K562 (cell line): ENCODE data around the gene GPR152. TPM values are rescaled to one million over a fixed set of nuclear protein-coding genes. Genes with fewer than 3 reads are reported as not detected.

Experiments used
- CBX3 ChIP-seq, 2 experiments: IDR thresholded peaks; 1 replicate in 1 of 2; 2 replicates in 1 of 2; pipeline ENCODE4 v1.6.1; 2012; ENCODE audit warnings: inconsistent platforms in 2 of 2, low read length in 2 of 2, borderline replicate concordance in 1 of 2, control low read depth in 1 of 2
- CEBPZ ChIP-seq: fragments of 150-350 bp; IDR thresholded peaks from 2 replicates; pipeline ENCODE4 v1.6.1; 2014; ENCODE audit warnings: low read depth, mild to moderate bottlenecking, low read length, borderline replicate concordance
- ESRRA ChIP-seq: fragments of 450-650 bp; IDR thresholded peaks from 2 replicates; pipeline ENCODE4 v1.6.1; 2014; ENCODE audit warnings: low read depth, mild to moderate bottlenecking, moderate library complexity, borderline replicate concordance
- HBP1 ChIP-seq: fragments of 450-650 bp; formaldehyde crosslinking; IDR thresholded peaks from 2 replicates; pipeline ENCODE4 v1.4.0; 2022; ENCODE audit warnings: missing genetic modification characterization
- HNRNPK ChIP-seq: fragments of 200-400 bp; formaldehyde crosslinking; IDR thresholded peaks from one replicate; pipeline ENCODE4 v1.6.1; 2018; ENCODE audit warnings: mild to moderate bottlenecking, low read depth, low read length; ENCODE audit not compliant: poor library complexity, severe bottlenecking
- ILK ChIP-seq: fragments of 450-650 bp; IDR thresholded peaks from 2 replicates; pipeline ENCODE4 v1.6.1; 2016; ENCODE audit warnings: missing genetic modification characterization, low read depth, mild to moderate bottlenecking, missing compliant biosample characterization, moderate library complexity, borderline replicate concordance
- IRF1 ChIP-seq: sonication (generic); formaldehyde crosslinking; IDR thresholded peaks from 2 replicates; pipeline ENCODE4 v1.8.0; 2022; ENCODE audit warnings: missing genetic modification reagents, mild to moderate bottlenecking, borderline replicate concordance
- NCOA4 ChIP-seq: fragments of 450-650 bp; IDR thresholded peaks from 2 replicates; pipeline ENCODE4 v1.6.1; 2018; ENCODE audit warnings: mild to moderate bottlenecking; ENCODE audit not compliant: partially characterized antibody
- PBX2 ChIP-seq, 2 experiments: IDR thresholded peaks in 1 of 2; conservative IDR thresholded peaks in 1 of 2; 2 replicates each; pipeline ENCODE4 v1.6.1; 2016; ENCODE audit warnings: low read depth in 2 of 2, mild to moderate bottlenecking in 1 of 2, missing compliant biosample characterization in 1 of 2, missing genetic modification characterization in 1 of 2, moderate library complexity in 1 of 2
- PHTF2 ChIP-seq: fragments of 250-450 bp; sonication (Bioruptor Pico); IDR thresholded peaks from 2 replicates; pipeline ENCODE4 v1.5.0; 2021; ENCODE audit warnings: mild to moderate bottlenecking
- SNIP1 ChIP-seq: fragments of 450-650 bp; IDR thresholded peaks from 2 replicates; pipeline ENCODE4 v1.7.1; 2017; ENCODE audit warnings: low read depth, mild to moderate bottlenecking
- SRSF7 ChIP-seq: fragments of 200-400 bp; formaldehyde crosslinking; optimal IDR thresholded peaks from 2 replicates; pipeline ENCODE3; 2017; ENCODE audit warnings: mild to moderate bottlenecking, low read depth, low read length
- ZBTB1 ChIP-seq: sonication (generic); formaldehyde crosslinking; IDR thresholded peaks from 2 replicates; pipeline ENCODE4 v1.8.1; 2023; ENCODE audit warnings: missing genetic modification reagents, low read depth, mild to moderate bottlenecking, borderline replicate concordance
- polyA plus RNA-seq, 8 experiments: library from polyadenylated mRNA; depleted of rRNA in 4 of 8; stranded (reverse) in 5 of 8; unstranded in 3 of 8; fragments of >200 nt; fragmentation: Nextera tagmentation in 2 of 8; fragmentation: Illumina TruSeq in 1 of 8; extraction: Ambion mirVana in 2 of 8; extraction: Trizol in 1 of 8; gene quantifications; 2 replicates each; pipeline versions ENCODE4 v1.2.1 to v1.2.3, GENCODE V29; 2011 to 2014; ENCODE audit warnings: inconsistent platforms in 1 of 8, missing spikeins in 1 of 8
- total RNA-seq, 7 experiments: library from RNA; depleted of rRNA in 6 of 7; stranded (reverse); fragments of >200 nt in 6 of 7; fragmentation: Illumina TruSeq in 2 of 7; extraction: Trizol in 2 of 7; gene quantifications; 2 replicates each; pipeline versions ENCODE4 v1.2.1 to v1.2.3, GENCODE V29; 2011 to 2021; ENCODE audit warnings: low replicate concordance in 1 of 7
- TF ChIP-seq, protein P1 (sequence below): conservative IDR thresholded peaks from 2 replicates; pipeline ENCODE4 v1.6.1; 2011; ENCODE audit warnings: low read depth, mild to moderate bottlenecking, low read length; ENCODE audit not compliant: control insufficient read depth

Gene GPR152
- total and polyA plus RNA-seq, 9 of the 15 experiments (the other 6 are each of a cell fraction or from before 2014, with no cell fraction given): not detected

GRCh38 chr11:67436459-67437081 lies 16.0 kb downstream of the GPR152 start (continued):
- TF ChIP-seq HBP1 (peak; percentile 63; the same call in 1 of the 2 replicates), ILK (tag) (no peak), SNIP1 (no peak), PBX2 (CRISPR knock-in tag; IDR thresholded peaks at IDR 0.05; ENCODE audit: low read depth) (no peak), PBX2 (tag; conservative IDR thresholded peaks at IDR 0.05; ENCODE audit: low read depth) (0 out of 2 replicates have a peak, but pooled peaks have one; percentile 11), IRF1 (CRISPR knock-in tag) (no peak), ESRRA (peak; percentile 33; the same call in 1 of the 2 replicates), HNRNPK (no peak), PHTF2 (CRISPR knock-in tag) (no peak), CBX3 (IDR thresholded peaks at IDR 0.05; ENCODE audit: borderline replicate concordance in 1 of 2, low read length in 2 of 2) (peak in 1 of 2 experiments; percentile 78; a peak in 1 of 3 replicates), NCOA4 (no peak), ZBTB1 (CRISPR knock-in tag) (no peak), SRSF7 (no peak), CEBPZ (no peak)
- TF ChIP-seq, protein P1, sequence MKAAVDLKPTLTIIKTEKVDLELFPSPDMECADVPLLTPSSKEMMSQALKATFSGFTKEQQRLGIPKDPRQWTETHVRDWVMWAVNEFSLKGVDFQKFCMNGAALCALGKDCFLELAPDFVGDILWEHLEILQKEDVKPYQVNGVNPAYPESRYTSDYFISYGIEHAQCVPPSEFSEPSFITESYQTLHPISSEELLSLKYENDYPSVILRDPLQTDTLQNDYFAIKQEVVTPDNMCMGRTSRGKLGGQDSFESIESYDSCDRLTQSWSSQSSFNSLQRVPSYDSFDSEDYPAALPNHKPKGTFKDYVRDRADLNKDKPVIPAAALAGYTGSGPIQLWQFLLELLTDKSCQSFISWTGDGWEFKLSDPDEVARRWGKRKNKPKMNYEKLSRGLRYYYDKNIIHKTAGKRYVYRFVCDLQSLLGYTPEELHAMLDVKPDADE: peak; percentile 67
